ENCODE data around the gene CYP4F12.

CYP4F12 gene

DNA sequence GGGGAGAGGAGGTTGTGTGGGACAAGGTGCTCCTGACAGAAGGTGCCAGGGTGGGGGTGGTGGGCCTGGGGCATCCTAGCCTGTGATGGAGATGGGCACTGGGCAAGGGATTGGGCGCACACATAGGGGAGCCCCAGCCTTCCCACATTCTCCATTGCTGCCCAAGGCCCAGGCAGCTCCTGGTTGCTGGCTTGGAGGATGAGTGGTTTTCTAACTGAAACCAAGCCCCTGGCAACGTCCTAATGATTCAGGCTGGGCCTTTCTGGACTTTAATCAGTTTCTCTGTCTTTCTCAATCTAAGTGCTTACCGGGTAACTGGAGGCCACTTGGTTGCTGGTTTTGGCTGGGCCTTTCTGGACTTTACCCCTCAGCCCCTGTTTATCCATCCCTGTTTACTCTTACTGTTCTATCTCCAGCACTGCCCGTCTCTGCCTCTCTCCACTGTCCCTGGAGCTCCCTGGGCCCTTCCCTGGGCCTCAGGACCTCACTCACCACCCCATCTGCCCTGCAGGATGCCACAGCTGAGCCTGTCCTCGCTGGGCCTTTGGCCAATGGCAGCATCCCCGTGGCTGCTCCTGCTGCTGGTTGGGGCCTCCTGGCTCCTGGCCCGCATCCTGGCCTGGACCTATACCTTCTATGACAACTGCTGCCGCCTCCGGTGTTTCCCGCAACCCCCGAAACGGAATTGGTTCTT lies 31.8 kb upstream of the CYP4F12 start:
- no peak for DNase-seq (ENCODE audit: low spot score)

DNA sequence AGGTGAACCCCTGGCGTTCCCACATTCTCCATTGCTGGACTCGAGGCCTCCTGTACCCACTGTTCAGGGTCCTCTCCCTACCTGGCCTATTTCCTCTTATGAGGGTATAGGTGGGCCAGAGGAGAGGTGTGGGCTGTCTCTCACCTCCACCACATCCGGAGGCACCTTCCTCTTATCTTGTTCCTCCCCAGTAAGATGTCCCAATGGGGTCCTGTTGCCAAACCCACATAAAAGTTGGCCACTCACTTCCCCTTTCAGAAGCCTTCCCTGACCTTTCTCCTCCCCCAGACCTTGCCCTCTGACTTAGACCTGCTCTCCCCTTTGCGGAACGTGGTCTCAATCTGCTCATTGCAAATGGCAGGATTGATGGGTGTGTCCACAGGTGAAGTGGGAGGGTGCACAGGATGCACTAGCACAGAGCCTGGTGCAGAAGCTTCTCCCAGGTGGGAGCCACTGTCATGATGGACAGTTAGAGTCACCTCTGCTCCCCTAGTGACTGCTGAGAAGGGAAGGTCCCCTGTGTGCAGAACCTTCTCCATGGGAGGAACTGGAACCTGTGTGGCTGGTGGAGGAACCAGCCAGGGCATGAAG lies 30.9 kb upstream of the CYP4F12 start:
- TF ChIP-seq, protein P1, sequence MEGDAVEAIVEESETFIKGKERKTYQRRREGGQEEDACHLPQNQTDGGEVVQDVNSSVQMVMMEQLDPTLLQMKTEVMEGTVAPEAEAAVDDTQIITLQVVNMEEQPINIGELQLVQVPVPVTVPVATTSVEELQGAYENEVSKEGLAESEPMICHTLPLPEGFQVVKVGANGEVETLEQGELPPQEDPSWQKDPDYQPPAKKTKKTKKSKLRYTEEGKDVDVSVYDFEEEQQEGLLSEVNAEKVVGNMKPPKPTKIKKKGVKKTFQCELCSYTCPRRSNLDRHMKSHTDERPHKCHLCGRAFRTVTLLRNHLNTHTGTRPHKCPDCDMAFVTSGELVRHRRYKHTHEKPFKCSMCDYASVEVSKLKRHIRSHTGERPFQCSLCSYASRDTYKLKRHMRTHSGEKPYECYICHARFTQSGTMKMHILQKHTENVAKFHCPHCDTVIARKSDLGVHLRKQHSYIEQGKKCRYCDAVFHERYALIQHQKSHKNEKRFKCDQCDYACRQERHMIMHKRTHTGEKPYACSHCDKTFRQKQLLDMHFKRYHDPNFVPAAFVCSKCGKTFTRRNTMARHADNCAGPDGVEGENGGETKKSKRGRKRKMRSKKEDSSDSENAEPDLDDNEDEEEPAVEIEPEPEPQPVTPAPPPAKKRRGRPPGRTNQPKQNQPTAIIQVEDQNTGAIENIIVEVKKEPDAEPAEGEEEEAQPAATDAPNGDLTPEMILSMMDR (IDR thresholded peaks at IDR 0.05; ENCODE audit: borderline replicate concordance, control extremely low read depth, extremely low read depth, insufficient read depth, missing control alignments) = no peak
- in situ Hi-C loops (cut with MboI; ENCODE audit: low sequenced_read_pairs, unreplicated experiment) = loop anchor here (25.0 kb wide), 3 partner anchors 395 to 745 kb away; partner anchors contain the start of genes AP1M1 and FAM32A
- no peak for DNase-seq (ENCODE audit: low spot score)

More for the DNA sequence above, 31.8 kb upstream of the CYP4F12 start:
- TF ChIP-seq, protein P1 (IDR thresholded peaks at IDR 0.05; ENCODE audit: borderline replicate concordance, control extremely low read depth, extremely low read depth, insufficient read depth, missing control alignments) = no peak
- in situ Hi-C loops (cut with MboI; ENCODE audit: low sequenced_read_pairs, unreplicated experiment) = loop anchor here (25.0 kb wide), 3 partner anchors 396 to 746 kb away; partner anchors contain the start of genes AP1M1 and FAM32A

DNA sequence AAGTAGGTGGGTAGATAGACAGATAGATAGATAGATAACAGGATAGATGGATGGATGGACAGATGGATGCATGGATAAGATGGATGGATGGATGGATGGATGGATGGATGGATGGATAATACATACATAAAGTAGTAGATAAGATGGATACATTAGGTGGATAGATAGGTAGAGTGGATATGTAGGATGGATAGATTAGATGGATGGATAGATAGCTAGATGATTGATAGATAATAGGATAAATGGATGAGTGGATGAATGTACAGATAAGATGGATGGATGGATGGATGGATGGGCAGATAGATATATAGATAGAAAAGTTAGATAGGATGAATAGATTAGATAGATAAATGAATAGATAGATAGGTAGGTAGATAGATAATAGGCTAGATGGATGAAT lies 30.1 kb upstream of the CYP4F12 start:
- no peak for DNase-seq (ENCODE audit: low spot score)
- in situ Hi-C loops (cut with MboI; ENCODE audit: low sequenced_read_pairs, unreplicated experiment) = loop anchor here (25.0 kb wide), 3 partner anchors 394 to 744 kb away; partner anchors contain the start of genes AP1M1 and FAM32A
- TF ChIP-seq, protein P1 (IDR thresholded peaks at IDR 0.05; ENCODE audit: borderline replicate concordance, control extremely low read depth, extremely low read depth, insufficient read depth, missing control alignments) = no peak

DNA sequence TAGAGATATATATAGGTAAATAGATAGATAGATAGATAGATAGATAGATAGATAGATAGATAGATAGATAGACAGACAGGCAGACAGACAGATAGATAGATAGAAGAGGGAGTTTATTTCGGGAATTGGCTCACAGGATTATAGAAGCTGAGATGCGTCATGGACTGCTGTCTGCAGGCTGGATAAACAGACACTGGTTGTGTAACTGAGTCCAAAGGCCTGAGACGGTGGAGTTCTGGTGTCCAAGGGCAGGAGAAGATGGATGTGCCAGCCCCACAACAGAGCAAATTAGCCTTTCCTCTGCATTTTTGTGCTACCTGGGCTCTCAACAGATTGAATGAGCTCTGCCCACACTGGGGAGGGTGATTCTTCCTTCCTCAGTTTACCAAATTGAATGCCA lies 29.5 kb upstream of the CYP4F12 start:
- in situ Hi-C loops (cut with MboI; ENCODE audit: low sequenced_read_pairs, unreplicated experiment) = loop anchor here (25.0 kb wide), 3 partner anchors 394 to 744 kb away; partner anchors contain the start of genes AP1M1 and FAM32A
- TF ChIP-seq, protein P1 (IDR thresholded peaks at IDR 0.05; ENCODE audit: borderline replicate concordance, control extremely low read depth, extremely low read depth, insufficient read depth, missing control alignments) = no peak
- DNase-seq (ENCODE audit: low spot score) = no peak

DNA sequence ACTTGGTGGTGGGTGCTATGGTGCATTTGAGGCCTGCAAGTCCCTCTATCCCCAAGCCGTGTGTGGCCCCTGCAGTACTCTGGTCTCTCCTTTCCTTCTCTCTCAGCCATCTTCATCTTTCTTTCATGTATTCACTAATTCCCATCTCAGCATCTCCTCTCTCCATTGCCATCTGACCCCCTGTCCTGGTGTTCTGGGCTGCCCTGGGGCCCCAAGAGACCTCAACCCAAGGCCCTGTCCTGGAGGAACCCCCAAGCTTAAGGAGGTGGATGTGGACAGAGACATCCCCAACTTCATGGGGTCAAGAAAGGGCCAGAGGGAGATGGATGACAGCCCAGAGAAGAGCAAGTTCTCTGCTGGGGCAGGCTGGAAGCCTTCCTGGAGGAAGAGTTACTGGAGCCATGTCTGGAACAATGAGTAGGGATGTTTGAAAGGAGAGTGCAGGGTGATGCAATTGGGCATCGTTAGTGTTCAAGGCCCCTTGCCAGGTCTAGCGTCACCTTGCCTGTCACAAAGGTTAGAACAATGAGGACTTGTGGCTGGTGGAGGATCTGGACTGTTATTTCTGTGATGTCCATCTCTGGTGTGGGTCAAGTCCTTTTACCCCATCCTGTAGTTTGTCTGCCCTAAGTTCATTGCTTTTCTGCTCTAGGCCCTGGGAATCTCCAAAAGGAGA lies 28.7 kb upstream of the CYP4F12 start:
- in situ Hi-C loops (cut with MboI; ENCODE audit: low sequenced_read_pairs, unreplicated experiment) = loop anchor here (25.0 kb wide), 3 partner anchors 393 to 743 kb away; partner anchors contain the start of genes AP1M1 and FAM32A
- DNase-seq (ENCODE audit: low spot score) = no peak
- TF ChIP-seq, protein P1 (IDR thresholded peaks at IDR 0.05; ENCODE audit: borderline replicate concordance, control extremely low read depth, extremely low read depth, insufficient read depth, missing control alignments) = no peak

DNA sequence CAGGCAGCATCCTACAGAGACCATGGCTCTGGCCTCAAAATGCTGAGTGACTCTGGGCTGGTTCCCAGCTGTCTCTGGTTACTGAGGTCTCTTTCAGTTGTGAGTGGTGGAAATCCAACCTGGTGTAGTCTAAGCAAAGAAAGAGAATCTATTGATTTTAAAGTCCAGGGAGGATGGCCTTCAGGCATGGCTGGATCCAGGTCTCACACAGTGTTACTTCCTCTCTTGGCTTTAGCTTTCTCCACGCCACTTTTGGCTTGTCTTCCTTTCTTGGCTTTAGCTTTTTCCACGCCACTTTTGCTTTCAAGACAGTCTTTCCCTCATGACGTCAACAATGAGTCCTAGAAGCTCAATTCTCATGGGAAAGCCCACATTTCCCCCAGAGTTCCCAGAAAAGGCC lies 28.1 kb upstream of the CYP4F12 start:
- TF ChIP-seq, protein P1 (IDR thresholded peaks at IDR 0.05; ENCODE audit: borderline replicate concordance, control extremely low read depth, extremely low read depth, insufficient read depth, missing control alignments) = no peak
- in situ Hi-C loops (cut with MboI; ENCODE audit: low sequenced_read_pairs, unreplicated experiment) = loop anchor here (25.0 kb wide), 3 partner anchors 392 to 742 kb away; partner anchors contain the start of genes AP1M1 and FAM32A
- DNase-seq (ENCODE audit: low spot score) = no peak
